ENCODE measurements around the gene DIAPH3.
"Not testable (repeated sequence)": the region's sequence is repeated elsewhere in the genome, so short reads cannot be mapped to it uniquely, and the experiment has no call there.

DNA sequence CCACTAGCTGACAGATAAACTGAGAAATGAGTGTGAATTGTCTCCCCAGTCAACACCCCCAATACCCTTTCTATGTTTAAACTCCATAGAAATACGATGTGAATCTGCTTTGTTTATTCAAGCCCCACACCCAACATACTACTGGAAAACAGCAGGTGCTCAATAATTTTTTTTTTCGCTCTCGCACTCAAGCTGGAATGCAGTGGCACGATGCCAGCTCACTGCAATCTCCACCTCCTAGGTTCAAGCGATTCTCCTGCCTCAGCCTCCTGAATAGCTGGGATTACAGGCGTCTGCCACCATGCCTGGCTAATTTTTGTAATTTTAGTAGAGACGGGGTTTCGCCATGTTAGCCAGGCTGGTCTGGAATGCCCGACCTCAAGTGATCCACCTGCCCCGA, 123.1 kb downstream of the DIAPH3 start:
- TF ChIP-seq, protein P1, sequence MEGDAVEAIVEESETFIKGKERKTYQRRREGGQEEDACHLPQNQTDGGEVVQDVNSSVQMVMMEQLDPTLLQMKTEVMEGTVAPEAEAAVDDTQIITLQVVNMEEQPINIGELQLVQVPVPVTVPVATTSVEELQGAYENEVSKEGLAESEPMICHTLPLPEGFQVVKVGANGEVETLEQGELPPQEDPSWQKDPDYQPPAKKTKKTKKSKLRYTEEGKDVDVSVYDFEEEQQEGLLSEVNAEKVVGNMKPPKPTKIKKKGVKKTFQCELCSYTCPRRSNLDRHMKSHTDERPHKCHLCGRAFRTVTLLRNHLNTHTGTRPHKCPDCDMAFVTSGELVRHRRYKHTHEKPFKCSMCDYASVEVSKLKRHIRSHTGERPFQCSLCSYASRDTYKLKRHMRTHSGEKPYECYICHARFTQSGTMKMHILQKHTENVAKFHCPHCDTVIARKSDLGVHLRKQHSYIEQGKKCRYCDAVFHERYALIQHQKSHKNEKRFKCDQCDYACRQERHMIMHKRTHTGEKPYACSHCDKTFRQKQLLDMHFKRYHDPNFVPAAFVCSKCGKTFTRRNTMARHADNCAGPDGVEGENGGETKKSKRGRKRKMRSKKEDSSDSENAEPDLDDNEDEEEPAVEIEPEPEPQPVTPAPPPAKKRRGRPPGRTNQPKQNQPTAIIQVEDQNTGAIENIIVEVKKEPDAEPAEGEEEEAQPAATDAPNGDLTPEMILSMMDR (IDR thresholded peaks at IDR 0.05), result not testable (repeated sequence)
- TF ChIP-seq POLR2A (IDR thresholded peaks at IDR 0.05), result not testable (repeated sequence)

Measured in prostate gland (tissue), 2 donors.